ENCODE measurements around the gene MBD5.

Gene MBD5

GRCh38 chr2:148302526-148302925 is 281.6 kb downstream of the MBD5 start:
- DNase-seq (ENCODE audit: low read depth in 2 of 2) = no peak

GRCh38 chr2:148303161-148303560 is 282.3 kb downstream of the MBD5 start:
- DNase-seq (ENCODE audit: low read depth in 2 of 2) = no peak

DNA sequence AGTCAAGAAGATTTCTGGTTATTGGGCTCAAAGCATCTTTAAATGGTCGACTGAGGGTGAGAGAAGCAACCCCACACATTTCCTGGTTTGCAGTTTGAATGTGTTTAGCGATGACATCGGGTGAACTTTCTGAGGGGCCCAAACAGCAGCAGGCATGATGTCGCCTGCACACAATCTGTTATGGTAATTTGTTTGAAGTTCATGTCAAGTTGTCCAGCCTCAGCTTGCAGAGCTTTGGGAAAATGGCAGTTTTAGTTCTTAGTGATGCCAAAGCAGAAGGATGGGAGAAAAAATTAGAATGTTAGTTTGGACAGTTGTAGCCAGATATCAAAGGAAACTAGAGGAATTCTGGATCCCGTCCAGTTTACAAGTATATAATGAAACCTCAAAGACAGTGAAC is 284.6 kb downstream of the MBD5 start:
- no peak for DNase-seq (ENCODE audit: low read depth in 2 of 2)

DNA sequence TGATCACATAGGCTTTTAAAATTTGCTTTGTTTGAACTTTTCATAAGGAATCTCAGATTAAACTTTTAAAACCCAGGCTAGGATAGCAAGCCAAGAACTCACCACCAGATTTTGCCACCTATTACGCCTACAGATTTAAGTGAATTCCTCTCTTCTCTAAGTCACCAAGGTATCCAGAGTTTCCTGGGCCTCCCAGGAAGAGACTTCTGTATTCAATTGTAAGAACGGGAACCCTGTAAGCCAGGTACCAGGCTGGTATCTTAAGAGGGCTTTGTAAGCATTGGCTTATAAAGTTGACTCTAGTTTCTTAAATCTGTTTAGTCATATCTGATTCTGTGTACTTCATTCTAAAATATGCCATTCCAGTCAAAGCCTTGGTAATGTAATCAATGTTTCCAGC is 285.1 kb downstream of the MBD5 start:
- DNase-seq (ENCODE audit: low read depth in 2 of 2) = no peak

DNA sequence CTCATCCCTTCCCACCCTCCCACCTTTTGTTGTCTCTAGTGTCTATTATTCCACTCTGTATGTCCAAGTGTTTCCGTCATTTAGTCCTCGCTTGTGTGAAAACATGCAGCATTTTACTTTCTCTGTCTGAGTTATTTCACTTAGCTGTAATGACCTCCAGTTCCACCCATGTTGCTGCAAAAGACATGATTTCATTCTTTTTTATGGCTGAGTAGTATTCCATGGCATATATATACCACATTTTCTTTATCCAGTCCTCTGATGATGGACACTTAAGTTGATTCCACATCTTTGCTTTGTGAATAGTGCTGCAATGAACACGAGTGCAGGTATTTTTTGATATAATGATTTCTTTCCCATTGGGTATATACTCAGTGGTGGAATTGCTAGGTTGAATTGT is 296.7 kb downstream of the MBD5 start:
- DNase-seq (ENCODE audit: low read depth in 2 of 2) = no peak

DNA sequence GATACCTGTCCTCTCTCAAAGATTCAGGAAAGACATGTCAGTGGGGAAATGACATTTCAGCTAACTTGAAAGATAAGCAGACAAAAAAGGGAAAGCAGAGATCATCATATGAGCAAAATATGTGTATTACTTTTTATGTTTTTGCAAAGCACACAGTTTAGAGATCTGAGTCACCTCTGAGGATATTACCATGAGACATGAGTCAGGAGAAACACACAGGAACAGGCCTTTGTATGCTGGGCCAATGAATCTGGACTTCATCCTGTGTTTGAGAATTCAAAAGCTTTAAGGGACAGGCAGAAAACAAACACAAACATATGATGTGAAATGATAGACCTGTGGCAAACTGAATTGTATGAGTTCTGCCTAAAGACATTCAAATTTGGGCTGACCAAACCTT is 317.6 kb downstream of the MBD5 start:
- no peak for DNase-seq (ENCODE audit: low read depth in 2 of 2)

- no peak for DNase-seq (ENCODE audit: low read depth in 2 of 2)
Measured at GRCh38 chr2:148342086-148342485, 321.2 kb downstream of the MBD5 start.

DNA sequence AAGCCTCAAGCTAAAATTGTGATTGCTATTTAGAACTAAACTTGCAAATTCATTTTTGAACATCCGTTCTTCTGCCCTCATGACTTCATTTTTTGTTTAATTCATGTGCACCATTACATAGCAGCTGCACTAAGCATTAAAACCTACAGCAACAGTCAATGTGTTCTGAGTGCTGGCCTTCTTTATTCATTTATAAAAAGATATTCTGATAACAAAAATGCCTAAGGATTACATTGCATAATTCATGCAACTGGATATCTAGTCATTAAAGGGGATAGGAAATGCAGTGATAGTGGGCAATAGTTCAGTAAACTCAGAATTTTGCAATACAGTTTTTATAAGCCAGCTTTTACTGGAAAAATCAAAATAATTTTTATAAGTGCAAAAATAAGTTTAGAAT is 329.3 kb downstream of the MBD5 start:
- no peak for DNase-seq (ENCODE audit: low read depth in 2 of 2)

DNA sequence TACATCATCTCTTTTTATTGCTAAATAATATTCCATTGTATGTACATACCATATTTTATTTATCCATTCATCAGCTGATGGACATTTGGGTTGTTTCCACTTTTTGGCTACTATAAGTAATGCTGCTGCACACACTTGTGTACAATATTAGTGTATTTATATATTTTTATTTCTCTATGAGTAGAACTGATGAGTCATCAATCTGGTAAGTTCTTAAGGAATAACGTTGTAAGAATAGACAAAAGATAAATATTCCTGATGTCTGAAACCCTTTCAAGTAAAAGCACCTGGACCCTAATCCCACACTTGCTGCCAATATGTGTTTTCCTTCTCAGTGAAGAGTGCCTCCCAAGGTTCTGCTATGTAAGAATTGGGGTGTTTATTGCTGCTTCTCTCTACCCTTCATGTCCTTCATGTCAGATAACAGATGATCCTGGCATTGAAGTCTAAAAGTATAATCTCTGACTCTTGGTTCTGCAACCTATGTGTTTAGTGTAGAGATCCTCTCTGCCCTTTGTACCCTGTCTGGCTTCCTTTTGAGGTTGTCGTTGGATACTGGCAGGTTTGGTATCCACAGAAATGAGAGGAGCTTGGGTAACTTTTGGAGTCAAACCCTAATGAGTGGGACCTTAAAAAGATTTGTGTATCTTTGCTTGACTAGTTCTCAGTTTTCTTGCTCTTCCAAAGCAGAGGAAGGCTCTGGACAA is 330.7 kb downstream of the MBD5 start:
- no peak for DNase-seq (ENCODE audit: low read depth in 2 of 2)

- no peak for DNase-seq (ENCODE audit: low read depth in 2 of 2)
Measured at GRCh38 chr2:148358375-148358774, 337.5 kb downstream of the MBD5 start.

GRCh38 chr2:148360662-148361061 is 339.8 kb downstream of the MBD5 start:
- no peak for DNase-seq (ENCODE audit: low read depth in 2 of 2)

GRCh38 chr2:148362144-148362796 is 341.4 kb downstream of the MBD5 start:
- no peak for DNase-seq (ENCODE audit: low read depth in 2 of 2)

DNA sequence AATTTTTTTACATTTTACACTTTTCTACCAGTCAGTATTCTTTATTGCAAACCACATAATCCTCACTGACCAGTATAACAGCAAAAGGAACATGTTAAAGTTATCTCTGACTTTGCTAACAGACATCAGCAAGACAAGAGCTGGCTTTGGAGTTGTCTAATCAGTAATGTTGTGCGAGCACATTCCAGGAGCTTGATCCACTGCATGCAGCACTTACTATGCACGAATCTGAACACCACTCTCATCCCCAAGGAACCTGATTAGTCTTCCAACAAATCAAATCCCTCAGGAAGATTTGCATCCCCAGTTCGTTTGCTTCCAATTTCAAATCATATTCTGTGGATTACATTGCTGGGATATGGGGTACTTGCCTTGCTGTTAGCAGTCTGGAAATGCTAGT is 354.3 kb downstream of the MBD5 start:
- no peak for DNase-seq (ENCODE audit: low read depth in 2 of 2)

- DNase-seq (ENCODE audit: low read depth in 2 of 2) = no peak
Measured at GRCh38 chr2:148391324-148391723, 370.4 kb downstream of the MBD5 start.

GRCh38 chr2:148402786-148403185 is 381.9 kb downstream of the MBD5 start:
- DNase-seq (ENCODE audit: low read depth in 2 of 2) = no peak

DNA sequence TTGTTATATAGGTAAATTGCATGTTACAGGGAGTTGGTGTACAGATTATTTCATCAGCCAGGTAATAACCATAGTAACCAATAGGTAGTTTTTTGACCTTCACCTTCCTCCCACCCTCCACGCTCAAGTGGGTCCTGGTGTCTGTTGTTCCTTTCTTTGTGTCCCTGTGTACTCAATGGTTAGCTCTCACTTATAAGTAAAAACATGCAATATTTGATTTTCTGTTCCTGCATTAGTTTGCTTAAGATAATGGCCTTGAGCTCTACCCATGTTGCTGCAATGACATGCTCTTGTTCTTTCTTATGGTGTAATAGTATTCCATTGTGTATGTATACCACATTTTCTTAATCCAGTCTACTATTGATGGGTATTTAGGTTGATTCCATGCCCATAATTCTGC is 390.0 kb downstream of the MBD5 start:
- no peak for DNase-seq (ENCODE audit: low read depth in 2 of 2)

GRCh38 chr2:148416248-148416647 is 395.4 kb downstream of the MBD5 start:
- DNase-seq (ENCODE audit: low read depth in 2 of 2) = no peak

DNA sequence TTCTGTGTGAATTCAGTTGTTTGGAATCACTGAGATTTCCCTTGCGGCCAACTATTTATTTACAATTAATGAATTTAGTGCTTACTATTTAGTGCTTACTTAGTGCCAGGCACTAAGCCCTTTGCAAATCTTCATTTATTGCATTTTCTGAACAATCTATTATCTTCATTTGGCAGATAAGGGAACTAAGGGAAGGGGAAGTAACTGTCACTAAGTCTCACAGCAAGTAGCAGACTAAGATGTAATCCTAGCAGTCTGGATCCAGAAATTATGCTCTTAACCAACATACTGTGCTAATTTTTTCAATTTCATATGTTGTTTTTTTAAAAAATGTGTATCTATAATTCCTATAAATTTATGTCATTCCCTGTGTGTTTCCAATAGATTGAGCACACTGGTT is 409.2 kb downstream of the MBD5 start:
- DNase-seq (ENCODE audit: low read depth in 2 of 2) = no peak

- no peak for DNase-seq (ENCODE audit: low read depth in 2 of 2)
Measured at GRCh38 chr2:148447877-148448276, 427.0 kb downstream of the MBD5 start.

GRCh38 chr2:148450531-148450930 is 429.6 kb downstream of the MBD5 start:
- no peak for DNase-seq (ENCODE audit: low read depth in 2 of 2)

GRCh38 chr2:148451046-148451445 is 430.2 kb downstream of the MBD5 start:
- no peak for DNase-seq (ENCODE audit: low read depth in 2 of 2)

GRCh38 chr2:148455791-148456190 is 434.9 kb downstream of the MBD5 start:
- no peak for DNase-seq (ENCODE audit: low read depth in 2 of 2)

DNA sequence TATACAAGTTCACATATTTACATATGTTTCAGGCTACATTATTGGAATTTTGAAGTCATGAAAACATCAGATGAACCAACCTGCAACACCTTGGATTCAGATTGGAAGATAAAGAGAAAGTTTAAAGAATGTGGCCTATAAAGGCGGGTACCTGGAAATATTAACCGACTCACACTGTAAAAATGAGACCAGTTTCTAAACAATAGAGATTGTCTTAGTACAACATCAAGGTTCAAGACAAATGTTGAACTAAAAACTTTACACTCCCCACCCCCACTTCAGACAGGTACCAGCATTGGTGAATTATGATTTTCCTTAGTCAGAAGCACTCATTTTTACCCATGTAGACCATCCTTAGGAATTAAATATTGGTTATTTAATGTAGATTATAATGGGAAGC is 437.3 kb downstream of the MBD5 start:
- no peak for DNase-seq (ENCODE audit: low read depth in 2 of 2)

DNA sequence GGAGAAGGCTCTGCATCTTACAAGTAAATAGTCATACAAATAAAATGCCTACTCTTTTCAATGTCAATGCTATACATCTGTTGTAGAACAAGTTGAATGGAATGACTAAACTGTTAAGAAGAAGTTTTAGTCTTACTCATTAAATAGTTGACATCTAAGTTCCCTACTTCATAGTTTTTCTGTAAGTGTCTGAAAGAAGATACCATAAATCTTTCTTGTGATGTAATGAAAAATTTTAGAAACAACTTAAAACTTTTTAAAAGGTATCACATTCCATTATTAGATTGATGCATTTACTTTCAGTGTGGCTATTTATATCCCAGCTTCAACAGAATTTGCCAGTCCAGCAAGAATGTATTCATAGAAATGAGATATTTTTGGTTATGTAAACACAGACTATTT is 438.5 kb downstream of the MBD5 start:
- DNase-seq (ENCODE audit: low read depth in 2 of 2) = no peak
